Nucleus accumbens (tissue), 56 donors: ENCODE measurements around the gene NFASC.

Experiments
- DNase-seq, 56 donors: peaks; one replicate each; lab custom pipeline; 2025; lab: John Stamatoyannopoulos, UW

Gene NFASC

DNA sequence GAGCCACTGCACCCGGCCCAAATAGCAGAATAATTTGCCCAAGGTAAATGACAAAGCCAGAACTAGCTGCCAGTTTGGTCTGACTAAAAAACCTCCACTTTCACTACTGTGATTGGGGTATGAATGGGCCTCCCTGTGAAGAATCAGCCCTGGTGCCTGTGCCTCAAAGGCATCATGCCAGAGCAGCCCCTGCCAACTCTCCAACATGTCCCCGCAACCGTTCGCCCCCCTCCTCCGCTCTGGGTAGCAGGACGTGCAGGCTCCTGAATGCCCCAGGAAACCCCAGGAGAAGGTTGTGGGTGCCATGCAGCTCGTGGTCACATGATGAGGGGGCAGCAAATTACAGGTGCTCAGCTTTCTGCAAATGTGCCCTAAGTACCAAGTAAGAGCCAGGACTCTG, 157.7 kb downstream of the NFASC start:
- no peak for DNase-seq

- no peak for DNase-seq
Measured at GRCh38 chr1:205028924-205029323, 158.3 kb downstream of the NFASC start.

DNA sequence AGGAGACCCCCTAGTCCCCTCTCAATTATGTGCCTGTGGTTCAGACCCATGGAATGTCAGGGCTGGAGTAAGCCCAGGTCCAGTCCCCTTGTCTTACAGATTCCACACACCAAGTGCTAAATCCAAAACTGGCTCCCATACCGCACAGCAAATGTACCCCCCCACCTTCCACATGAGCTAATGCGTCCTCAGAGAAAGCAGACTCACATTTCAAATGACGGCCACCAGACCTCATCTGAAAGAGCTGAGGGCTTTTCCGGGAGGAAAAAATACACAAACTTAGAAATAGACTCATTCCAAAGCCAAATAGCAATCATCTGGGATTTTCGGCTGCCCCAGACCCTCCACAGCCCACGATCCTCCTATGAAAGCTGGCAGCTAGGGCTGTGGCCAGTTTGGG, 159.6 kb downstream of the NFASC start:
- no peak for DNase-seq

GRCh38 chr1:205030896-205031295, 160.2 kb downstream of the NFASC start:
- DNase-seq: no peak

DNA sequence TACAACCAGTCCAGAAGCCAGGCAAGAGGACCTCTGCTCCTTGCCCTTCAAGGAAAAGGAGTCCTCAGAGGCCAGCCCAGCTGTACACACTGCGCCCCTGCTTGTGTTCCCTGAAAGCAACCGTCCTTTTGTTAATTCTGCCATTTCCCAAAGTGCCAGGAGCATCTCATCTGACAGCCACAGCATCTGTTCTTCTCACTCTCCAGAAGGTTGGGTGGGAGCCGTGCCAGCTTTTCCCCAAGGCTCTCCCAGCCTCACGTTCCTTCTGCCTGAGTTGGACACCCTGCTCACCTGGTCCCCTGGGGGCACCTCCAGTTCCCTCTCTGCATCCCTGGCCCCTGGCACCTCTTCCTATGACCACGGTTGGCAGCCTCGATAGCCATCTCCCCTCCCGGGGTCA, 161.8 kb downstream of the NFASC start:
- DNase-seq: no peak

- DNase-seq: peak in 22 of 56 donors; percentile 24 to 66 (median 36)
Measured at GRCh38 chr1:205037539-205037938, 166.9 kb downstream of the NFASC start.

- DNase-seq: no peak
Measured at GRCh38 chr1:205038132-205038786, 167.6 kb downstream of the NFASC start.

DNA sequence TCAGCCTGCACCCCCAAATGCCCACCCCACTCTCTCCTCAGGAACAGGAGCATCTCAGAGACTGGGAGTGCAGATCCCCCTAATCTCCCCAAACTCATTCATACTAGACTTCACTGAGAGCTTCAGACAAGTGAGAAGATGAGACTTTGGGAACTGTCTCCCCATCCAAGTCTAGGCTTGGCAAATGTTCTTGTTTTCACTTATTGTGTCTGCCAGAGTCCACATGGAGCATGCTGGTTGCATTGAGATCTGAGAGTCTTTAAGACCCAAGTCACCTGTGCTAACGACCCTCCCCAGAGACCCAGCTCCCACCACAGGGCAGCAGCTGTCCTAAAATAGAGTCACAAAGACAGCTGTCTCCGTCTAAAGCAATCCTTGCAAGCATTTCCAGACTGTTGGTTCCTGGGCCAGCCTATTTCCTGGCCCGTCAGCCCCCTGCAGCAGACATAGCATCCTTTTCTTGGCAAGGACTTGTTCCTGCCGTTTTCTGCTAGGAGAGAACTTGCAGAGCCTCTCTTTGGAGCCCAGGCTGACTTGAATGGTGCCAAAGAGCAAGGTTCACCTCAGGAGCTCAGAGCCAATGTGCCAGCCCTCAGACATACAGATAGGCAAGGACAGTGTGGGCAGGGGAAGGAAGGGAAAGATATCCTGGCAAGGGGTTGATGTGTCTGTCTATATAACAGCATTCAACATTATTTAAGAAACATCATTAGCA, 170.5 kb downstream of the NFASC start:
- DNase-seq: peak in 1 of 56 donors; percentile 38

DNA sequence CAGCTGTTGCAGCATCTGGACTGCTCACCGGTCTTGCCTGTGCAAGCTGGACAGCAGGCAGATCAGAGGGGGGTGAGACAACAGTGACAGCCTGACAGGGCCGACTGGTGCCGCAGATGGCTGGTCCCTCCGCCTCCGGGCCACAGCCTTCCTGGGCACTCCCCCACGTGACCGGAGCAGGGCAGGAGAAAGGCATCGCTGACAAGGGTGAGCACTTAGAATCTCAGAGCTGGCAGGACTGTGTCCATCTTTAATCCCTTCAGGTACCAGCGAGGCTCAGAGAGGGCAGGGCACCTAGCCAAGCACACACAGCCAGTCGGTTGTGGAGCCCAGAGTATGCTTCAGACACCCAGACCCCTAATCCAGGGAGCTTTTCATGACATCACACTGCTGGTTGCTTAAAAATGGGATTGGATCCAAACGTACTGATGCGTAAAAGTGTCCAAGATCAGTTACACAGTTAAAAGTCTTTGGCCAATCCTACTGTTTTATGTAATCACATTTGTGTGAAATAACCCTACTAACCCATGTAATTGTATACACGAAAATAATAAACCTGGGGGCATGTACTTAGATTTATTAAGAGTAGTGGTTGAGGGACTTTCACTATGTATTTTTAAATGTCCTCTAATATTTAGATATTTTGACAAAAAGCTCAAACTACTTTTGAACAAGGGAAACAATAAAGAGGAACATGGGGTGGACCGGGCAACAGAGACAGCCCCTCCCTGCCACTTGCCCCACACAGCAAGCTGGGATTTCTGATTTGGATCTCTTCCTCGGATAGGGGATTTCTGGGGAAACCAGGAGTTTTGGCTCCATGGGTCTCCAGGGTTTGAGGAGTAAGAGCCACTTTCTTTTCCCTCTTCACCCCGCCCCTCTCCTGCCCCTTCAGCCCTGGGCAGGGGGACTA, 171.6 kb downstream of the NFASC start:
- peak in 46 of 56 donors; percentile 13 to 81 (median 49) for DNase-seq

DNA sequence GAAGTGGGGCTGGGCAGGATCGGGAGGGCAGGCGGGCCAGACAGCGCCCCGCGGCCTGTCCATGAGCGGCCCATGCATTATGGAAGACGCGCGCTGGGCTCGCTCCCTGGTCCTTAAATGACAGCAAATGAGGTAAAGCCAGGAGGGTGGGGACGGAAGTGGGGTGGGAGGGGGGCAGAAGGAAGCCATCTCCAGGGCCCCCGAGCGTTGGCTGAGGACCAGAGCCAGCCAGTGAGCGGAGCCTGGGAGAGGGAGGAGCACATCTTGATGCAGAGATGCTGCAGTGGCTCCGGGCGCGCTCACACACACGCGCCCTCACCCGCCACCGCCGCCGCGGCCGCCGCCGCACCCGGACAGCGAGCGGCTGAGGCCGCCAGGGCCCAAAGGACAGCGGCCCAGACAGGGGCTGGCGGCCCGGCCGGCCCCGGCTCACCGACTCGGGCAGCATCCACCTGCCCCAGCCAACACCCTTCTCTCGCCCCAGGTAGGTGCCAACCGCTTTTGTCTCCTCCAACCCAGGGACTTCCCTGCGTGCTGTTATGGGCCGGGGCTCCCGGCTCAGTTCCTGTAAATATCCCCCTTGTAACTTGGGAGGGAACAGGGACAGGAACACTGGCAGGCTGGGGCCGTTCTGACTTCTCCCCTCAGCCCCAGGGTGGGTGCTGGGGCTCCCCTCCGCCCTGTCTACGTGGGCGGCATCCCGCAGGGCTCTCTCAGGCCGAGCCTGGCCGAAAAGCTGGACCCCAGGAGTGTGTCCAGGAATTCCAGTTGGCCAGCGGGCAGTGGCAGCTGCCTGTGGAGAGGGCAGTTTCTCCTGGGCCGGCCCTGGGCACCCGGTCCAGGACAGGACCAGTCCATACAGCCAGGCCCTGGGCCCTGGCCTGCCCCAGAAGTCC, 172.5 kb downstream of the NFASC start, which contains the start of gene CNTN2:
CNTN2 (plus strand) TSS at position 302 of the 896 bp plus-strand sequence. CDS start 9,974 bp downstream, outside the sequence.
- peak in 54 of 56 donors; percentile 35 to 93 (median 84) for DNase-seq

- peak in 1 of 56 donors; percentile 58 for DNase-seq
Measured at GRCh38 chr1:205043866-205044265, 173.2 kb downstream of the NFASC start.

GRCh38 chr1:205044741-205045140, 174.1 kb downstream of the NFASC start:
- no peak for DNase-seq

GRCh38 chr1:205045146-205045545, 174.5 kb downstream of the NFASC start:
- peak in 1 of 56 donors; percentile 26 for DNase-seq

GRCh38 chr1:205046870-205047269, 176.2 kb downstream of the NFASC start:
- peak in 51 of 56 donors; percentile 21 to 83 (median 62) for DNase-seq

DNA sequence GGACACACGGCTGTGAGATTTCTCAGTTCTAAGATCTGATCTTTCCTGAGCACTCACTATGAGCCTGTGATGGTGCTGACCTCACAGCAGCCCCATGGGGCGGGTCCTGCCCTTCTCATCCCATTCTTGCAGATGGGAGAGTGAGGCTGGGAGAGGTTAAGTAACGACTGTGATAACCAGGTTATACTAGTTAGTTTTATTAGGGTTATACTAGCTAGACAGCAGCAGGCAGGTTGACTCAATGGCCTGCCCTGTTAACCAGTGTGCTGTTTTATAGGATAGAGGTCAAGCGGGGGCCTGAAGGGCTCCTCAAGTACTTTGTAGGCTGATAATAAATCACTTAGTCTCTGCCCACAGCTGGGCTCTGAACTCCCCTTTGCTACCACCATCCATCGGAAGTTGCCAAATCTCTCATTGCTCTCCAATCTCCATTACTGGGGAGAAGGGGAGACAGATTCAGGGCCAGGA, 177.1 kb downstream of the NFASC start:
- DNase-seq: peak in 19 of 56 donors; percentile 30 to 79 (median 63)

GRCh38 chr1:205048382-205048781, 177.7 kb downstream of the NFASC start:
- DNase-seq: peak in 54 of 56 donors; percentile 64 to 96 (median 89)

DNA sequence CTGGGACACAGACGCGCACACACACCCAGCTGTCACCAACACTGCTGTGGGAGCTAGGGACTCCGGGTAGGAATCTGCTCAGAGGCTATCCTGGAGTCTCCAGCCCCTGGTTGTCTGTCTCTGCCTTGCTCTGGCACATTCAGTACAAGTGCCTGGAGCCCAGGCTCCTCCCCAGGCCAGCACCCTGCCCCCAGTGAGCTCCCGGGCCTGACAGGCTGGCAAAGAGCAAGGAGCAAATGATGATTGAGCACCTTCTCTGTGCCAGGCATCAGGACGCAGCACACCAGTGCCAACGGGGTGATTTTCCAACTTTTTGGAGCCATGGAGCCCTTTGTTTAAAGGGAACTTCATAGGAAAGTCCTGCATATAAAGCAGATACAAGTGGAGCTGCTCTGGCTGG, 178.8 kb downstream of the NFASC start:
- DNase-seq: peak in 43 of 56 donors; percentile 16 to 72 (median 45)

- no peak for DNase-seq
Measured at GRCh38 chr1:205052690-205053089, 182.0 kb downstream of the NFASC start.

DNA sequence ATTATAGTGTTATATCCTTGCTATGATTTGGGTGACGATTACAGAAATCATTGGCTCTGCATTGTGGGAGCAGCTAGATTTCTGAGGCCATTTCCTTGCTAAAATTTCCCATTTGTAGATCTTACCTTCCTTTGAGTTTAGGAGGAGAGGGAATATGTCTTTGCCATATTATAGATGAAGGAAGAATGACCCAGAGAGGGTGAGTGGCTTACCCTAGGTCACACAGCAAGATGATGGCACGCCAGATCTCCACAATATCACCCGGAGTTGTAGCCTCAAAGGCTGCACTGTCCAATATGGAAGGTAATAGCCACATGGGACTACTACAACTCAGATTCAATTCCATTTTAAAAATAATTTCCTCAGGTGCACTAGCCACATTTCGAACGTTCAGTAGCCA, 182.6 kb downstream of the NFASC start:
- no peak for DNase-seq

DNA sequence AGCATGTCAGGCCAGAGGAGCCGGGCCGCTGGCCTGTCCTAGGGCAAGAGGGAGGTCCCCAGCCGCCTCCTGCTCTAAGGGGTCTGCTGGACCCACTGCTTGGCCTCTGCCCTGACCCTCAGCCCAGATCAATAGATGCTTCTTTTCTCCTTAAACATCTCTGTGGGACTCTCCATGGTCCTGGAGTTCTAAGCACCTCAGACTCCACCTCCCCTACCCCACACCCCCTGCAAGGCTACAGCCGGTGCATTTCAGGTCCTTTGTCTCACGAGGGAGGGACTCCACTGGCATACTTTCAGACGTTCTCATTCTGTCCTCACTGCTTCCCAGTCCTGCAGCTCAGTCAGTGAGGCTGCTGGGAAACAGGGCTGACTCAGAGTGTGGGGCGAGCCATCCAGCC, 183.4 kb downstream of the NFASC start:
- DNase-seq: no peak
